ENCODE results near the gene GLB1L3.

DNA sequence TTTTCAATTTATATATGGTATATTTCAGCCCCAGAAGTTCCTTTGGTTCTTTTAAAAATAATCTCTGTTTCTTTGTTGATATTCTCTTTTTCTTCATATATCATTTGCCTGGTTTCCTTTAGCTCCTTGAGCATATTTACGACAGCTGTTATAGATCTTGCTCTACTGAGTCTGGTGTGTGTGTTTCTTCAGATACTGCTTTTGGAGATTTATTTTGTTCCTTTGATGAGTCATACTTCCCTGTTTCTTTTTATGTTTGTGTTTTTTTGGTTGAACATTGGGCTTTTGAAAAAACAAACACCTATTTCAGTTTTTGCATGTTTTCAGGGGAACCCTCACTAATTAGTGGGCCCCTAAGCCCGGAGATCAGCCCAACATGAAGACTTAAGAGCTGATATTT is 79.0 kb downstream of the GLB1L3 start:
- TF ChIP-seq CTCF (IDR thresholded peaks at IDR 0.05) (no peak), POLR2A (IDR thresholded peaks at IDR 0.05) (no peak)
